Measurements from ENCODE around the gene FBXW8.

- no peak for TF ChIP-seq CTCF (IDR thresholded peaks at IDR 0.05; ENCODE audit: extremely low read depth in 1 of 2, insufficient read depth in 1 of 2, low read depth in 1 of 2, low read length in 2 of 2)
- no peak for TF ChIP-seq JUN (IDR thresholded peaks at IDR 0.05; ENCODE audit: borderline replicate concordance, insufficient read depth, insufficient read length, low read depth)
- no peak for TF ChIP-seq EZH2 (IDR thresholded peaks at IDR 0.05; ENCODE audit: borderline replicate concordance, low read depth, low read length, severe bottlenecking)
- no peak for TF ChIP-seq FOS (IDR thresholded peaks at IDR 0.05; ENCODE audit: borderline replicate concordance, insufficient read depth, low read length)
Measured at GRCh38 chr12:116933091-116933490, 22.3 kb downstream of the FBXW8 start.

Data from endothelial cell of umbilical vein (primary cell).